Measurements from ENCODE around the gene DPP9.
"Not testable (repeated sequence)": the region's sequence is repeated elsewhere in the genome, so short reads cannot be mapped to it uniquely, and the experiment has no call there.

Gene DPP9

GRCh38 chr19:4684312-4685095, 39.1 kb downstream of the DPP9 start:
- no peak for DNase-seq

- no peak for DNase-seq
Observed at GRCh38 chr19:4682417-4683200, 41.0 kb downstream of the DPP9 start.

GRCh38 chr19:4680021-4680420, 43.6 kb downstream of the DPP9 start:
- not testable (repeated sequence) for DNase-seq

GRCh38 chr19:4678881-4679790, 44.5 kb downstream of the DPP9 start:
- peak; percentile 7 for DNase-seq

GRCh38 chr19:4676955-4677731, 46.5 kb downstream of the DPP9 start:
- DNase-seq: peak; percentile 29

GRCh38 chr19:4675346-4675745, 48.3 kb downstream of the DPP9 start:
- DNase-seq: no peak

- no peak for DNase-seq
Observed at GRCh38 chr19:4673726-4674125, 49.9 kb downstream of the DPP9 start.

GRCh38 chr19:4673216-4673615, 50.4 kb downstream of the DPP9 start:
- DNase-seq: no peak

GRCh38 chr19:4671185-4671851, 52.3 kb downstream of the DPP9 start:
- DNase-seq: no peak

GRCh38 chr19:4669723-4670480, 53.7 kb downstream of the DPP9 start, which contains the start of gene MYDGF:
Gene MYDGF (minus strand): TSS chr19:4670342. CDS start chr19:4670334, 8 bp downstream.
- peak; percentile 95 for DNase-seq

GRCh38 chr19:4664642-4665041, 59.0 kb downstream of the DPP9 start:
- DNase-seq: no peak

GRCh38 chr19:4662812-4663211, 60.8 kb downstream of the DPP9 start:
- DNase-seq: no peak

- no peak for DNase-seq
Observed at GRCh38 chr19:4662020-4662695, 61.5 kb downstream of the DPP9 start.

- DNase-seq: no peak
Observed at GRCh38 chr19:4660993-4661392, 62.6 kb downstream of the DPP9 start.

- no peak for DNase-seq
Observed at GRCh38 chr19:4660181-4660791, 63.4 kb downstream of the DPP9 start.

GRCh38 chr19:4657835-4658234, 65.8 kb downstream of the DPP9 start:
- no peak for DNase-seq

GRCh38 chr19:4657262-4657661, 66.4 kb downstream of the DPP9 start:
- DNase-seq: no peak

- DNase-seq: no peak
Observed at GRCh38 chr19:4656102-4656501, 67.5 kb downstream of the DPP9 start.

- no peak for DNase-seq
Observed at GRCh38 chr19:4654437-4655361, 68.9 kb downstream of the DPP9 start.
